Measurements from ENCODE around the gene CARD14.
"Not testable (repeated sequence)": the region's sequence is repeated elsewhere in the genome, so short reads cannot be mapped to it uniquely, and the experiment has no call there.

CARD14 gene

GRCh38 chr17:80151333-80151732 is 18.5 kb upstream of the CARD14 start:
- DNase-seq: no peak

DNA sequence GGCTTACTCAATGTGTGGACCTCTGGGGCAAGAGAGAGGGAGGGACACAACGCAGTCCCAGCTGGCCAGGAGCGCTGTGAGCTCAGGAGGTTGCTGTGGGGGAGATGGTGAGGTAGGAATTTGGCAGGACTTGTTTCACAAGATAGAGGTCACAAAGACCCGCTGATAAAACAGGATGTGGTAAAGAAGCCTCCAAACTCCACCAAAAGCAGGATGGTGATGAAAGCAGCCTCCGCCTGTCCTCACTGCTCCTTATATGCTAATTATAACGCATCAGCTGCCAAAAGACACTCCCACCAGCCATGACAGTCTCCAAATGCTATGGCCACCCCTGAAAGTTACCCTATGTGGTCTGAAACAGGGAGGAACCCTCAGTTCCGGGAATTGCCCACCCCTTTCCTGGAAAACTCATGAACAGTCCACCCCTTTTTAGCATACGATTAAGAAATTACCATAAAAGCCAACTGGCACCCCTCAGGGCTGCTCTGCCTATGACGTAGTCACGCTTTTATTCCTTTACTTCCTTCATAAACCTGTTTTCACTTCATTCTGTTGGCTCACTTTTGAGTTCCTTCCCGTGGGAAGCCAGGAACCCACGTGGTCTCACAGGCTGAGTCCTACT is 17.6 kb upstream of the CARD14 start:
- peak; percentile 27 for DNase-seq

DNA sequence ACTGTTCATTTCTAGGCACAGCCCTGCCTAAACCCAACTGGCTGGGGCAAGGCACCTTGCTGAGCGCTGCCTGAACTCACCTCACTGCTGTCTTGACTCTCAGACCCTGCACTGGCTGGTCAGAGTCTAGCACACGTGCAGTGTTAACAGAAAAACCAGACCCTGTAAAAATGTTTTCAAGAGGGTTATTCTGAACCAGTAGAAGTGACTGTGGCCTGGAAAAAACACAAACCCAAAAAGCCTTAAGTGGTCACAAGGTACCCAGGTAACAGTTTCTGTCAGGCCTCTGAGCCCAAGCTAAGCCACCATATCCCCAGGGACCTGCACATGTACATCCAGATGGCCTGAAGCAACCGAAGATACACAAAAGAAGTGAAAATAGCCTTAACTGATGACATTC is 16.8 kb upstream of the CARD14 start:
- DNase-seq: no peak

- DNase-seq: no peak
Observed at GRCh38 chr17:80154166-80154565, 15.7 kb upstream of the CARD14 start.

DNA sequence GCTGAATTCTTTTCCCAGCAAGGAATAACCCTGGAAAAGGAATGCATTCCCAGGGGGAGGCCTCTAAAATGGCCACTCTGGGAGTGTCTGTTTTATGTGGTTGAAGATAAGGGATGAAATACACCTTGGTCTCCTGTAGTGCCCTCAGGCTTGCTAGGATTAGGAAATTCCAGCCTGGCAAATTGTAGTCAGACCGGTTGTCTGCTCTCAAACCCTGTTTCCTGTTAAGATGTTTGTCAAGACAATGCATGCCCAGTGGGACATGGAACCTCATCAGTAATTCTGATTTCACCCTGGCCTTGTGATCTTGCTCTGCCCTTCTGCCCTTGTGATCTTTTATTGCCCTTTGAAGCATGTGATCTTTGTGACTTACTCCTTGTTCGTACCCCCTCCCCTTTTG is 14.2 kb upstream of the CARD14 start:
- not testable (repeated sequence) for DNase-seq

DNA sequence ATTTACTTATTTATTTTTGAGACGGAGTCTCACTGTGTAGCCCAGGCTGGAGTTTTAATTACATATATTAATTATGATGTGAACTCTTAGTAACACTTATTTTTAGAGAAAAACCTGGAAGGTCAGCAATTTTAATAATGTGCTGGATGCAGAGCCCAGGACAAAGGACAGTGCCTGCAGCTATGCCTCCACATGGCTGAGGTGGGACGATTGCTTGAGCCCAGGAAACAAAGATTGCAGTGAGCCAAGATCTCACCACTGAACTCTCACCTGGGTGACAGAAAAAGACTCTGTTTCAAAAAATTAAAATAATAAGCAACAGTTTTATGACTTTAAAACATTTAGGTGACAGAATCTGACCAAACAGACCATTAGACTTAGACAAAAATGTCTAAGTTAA is 11.0 kb upstream of the CARD14 start:
- DNase-seq: no peak

- no peak for DNase-seq
Observed at GRCh38 chr17:80160536-80160935, 9.3 kb upstream of the CARD14 start.

- DNase-seq: no peak
Observed at GRCh38 chr17:80163336-80163735, 6.5 kb upstream of the CARD14 start.

DNA sequence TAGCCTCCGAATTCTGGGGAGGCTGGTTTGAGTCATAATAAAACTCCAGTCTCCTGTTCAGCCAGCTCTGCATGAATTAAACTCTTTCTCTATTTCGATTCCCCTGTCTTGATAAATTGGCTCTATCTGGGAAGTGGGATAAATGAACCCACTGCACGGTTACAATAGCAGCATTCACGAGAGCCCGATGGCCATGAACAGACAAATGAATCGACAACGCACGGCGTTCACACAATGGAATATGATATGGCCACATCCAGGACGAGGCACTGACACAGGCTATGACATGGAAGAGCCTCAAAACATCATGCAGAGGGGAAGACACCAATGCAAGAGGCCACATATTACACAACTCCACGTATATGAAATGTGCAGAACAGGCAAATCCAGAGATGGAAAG is 5.6 kb upstream of the CARD14 start:
- no peak for DNase-seq

DNA sequence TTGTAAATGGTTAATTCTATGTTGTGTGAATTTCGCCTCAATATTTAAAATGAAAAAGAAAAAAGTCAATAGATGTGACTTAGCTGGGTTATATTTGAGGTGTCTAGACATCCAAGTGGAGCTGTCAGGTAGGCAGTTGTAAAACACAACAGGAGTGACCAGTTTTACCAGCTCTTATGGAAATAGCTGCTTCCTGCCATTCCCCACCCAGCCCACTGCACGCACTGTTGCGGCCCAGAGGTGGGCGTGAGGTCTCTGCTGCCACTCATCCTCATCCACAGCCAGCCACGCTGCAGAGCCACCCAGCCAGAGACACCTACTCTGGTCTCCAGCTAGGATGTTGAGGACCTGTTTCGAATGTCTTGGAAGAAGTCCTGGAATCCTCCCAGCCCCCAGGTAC is 3.4 kb upstream of the CARD14 start:
- no peak for DNase-seq

- DNase-seq: no peak
Observed at GRCh38 chr17:80168371-80168770, 1.5 kb upstream of the CARD14 start.

DNA sequence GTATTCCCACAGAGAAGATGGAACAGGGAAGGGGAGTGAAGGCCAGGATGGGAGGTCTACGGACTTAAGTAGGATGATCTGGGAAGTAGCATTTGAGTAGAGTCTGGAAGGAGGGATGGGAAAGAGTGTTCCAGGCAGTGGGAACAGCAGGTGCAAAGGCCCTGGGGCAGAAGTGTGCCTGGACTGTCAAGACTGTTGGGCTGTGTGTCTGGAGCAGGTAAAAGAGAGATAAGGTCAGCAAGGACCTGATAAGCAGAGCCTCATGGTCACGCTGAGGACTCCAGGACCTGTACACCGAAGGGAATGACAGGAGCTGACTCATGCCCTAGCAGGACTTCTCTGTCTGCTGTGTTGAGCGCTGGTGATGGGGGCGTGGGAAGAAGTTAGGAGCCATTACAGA is 723 bp upstream of the CARD14 start:
- no peak for DNase-seq

DNA sequence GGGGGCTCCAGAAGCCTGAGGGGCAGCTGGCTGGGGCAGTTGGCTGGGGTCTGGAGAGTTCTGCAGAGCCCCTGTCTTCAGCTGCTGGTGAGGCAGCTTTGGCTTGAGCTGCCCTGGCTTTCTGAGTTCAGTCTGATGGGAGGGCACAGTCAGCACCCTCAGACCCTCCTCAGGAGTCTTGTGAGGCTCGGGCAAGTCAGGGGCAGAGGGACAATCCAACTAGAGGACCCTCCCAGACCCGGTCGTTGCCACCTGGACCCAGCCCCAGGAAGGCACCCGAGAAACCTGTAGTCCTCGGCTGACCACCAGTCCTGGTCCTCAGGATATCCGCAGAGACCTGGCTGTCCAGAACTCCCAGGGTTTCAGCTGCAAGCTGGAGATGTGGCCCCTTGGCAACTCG is 1.9 kb downstream of the CARD14 start:
- DNase-seq: no peak

DNA sequence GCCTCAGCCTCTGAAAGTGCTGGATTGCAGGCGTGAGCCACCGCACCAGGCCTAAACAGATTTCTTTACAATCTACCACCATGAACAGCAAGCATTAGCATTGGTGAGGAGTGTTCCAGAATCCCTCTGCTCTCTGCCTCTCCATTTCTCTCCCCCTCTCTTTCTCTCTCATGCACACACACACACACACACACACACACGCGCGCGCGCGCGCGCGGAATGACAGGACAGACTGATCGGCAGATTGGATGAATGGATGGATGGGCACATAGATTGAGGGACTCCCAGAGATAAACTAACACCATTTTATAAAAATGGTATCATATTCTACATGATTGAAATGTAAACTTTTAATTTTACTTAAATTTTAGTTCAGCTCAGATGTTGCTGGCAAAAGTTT is 3.3 kb downstream of the CARD14 start:
- no peak for DNase-seq

GRCh38 chr17:80173916-80174315 is 4.1 kb downstream of the CARD14 start:
- no peak for DNase-seq

DNA sequence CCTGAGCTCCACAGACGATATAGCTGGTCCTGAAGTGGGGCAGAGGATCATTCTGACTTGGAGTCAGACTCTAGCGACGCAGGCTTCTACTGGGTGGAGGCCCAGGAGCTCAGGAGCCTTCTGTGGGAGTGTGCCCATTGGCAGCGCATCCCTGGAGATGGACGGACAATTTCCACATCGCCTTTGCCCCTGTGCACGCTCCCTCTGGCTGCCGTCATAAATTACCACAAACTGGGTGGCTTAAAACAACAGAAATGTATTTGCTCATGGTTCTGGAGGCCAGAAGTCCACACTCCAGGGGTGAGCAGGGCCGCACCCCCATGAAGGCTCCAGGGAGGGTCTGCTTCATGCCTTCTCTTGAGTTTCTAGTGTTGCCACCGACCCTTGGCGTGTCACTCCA is 6.9 kb downstream of the CARD14 start:
- no peak for DNase-seq

- DNase-seq: no peak
Observed at GRCh38 chr17:80177986-80178595, 8.3 kb downstream of the CARD14 start.

DNA sequence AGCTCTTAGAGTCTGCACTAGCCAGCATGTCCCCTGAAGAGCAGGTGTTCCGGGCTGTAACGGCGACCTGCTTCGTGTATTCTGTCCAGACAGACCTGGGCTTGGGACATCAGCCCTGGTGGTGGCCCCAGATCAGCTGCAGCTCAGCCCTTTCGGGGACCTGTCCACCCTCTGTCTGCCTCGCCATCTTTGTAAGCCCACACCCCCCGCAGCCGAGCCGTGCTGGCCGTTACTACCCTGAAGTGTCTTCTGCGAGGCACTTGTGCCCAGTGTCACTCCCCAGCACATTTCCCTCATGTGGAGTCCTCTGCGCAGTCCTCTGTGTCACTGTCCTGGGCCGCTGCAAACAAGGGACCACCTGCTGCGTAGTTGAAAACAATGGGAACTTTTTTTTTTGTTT is 10.4 kb downstream of the CARD14 start:
- DNase-seq: no peak

DNA sequence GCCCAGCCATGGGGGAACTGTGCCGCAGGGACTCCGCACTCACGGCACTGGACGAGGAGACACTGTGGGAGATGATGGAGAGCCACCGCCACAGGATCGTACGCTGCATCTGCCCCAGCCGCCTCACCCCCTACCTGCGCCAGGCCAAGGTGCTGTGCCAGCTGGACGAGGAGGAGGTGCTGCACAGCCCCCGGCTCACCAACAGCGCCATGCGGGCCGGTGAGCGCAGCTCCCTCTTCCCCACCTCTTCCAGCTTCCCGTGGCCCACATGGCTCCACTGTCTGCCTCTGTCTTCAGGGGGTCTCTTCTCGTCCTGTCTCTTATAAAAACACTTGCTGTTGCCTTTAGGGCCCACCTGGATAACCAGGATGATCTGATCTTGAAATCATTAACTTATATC is 11.6 kb downstream of the CARD14 start:
- DNase-seq: no peak

GRCh38 chr17:80182118-80182844 is 12.5 kb downstream of the CARD14 start:
- no peak for DNase-seq

DNA sequence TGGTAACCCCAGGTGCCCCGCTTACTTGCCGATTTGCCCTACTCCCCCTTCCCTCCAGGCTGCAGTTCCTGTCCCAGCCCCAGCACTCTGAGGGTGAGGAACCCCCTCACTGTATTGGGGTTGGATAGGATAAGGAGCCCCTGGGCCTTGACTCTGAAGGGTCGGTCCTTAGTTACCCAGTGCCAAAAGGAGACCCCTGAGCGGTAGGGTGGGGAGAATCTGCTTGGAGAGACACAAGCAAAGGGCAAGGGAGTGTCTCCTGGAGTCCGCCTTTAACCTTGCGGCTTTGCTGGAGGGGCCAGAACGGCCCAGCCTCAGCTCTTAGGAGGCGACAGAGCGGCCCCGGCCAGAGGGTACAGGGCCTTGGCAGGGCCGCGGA is 13.0 kb downstream of the CARD14 start:
- DNase-seq: no peak

DNA sequence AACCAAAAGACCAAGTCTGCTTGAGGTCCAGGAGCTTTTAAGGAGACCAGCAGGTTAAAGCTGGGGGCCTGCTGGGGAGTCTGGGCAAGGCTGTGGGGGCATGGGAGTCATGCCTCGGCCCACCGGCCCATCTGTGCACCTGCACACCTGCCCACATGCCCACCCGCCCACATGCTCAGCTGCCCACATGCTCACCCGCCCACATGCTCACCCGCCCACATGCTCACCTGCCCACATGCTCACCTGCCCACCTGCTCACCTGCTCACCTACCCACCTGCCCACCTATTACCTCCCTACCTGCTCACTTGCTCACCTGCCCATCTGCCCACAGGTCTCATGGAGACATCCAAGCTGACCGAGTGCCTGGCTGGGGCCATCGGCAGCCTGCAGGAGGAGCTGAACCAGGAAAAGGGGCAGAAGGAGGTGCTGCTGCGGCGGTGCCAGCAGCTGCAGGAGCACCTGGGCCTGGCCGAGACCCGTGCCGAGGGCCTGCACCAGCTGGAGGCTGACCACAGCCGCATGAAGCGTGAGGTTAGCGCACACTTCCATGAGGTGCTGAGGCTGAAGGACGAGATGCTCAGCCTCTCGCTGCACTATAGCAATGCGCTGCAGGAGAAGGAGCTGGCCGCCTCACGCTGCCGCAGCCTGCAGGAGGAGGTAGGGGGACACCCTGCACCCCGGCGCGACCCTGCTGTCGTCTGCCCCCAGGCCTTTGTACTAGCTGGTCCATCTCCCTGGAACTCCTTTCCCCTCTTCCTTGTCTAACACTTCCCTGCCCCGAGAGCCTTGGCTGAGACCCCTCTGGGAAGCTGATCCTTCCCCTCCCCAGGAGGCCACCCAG is 14.0 kb downstream of the CARD14 start:
- DNase-seq: no peak

DNA sequence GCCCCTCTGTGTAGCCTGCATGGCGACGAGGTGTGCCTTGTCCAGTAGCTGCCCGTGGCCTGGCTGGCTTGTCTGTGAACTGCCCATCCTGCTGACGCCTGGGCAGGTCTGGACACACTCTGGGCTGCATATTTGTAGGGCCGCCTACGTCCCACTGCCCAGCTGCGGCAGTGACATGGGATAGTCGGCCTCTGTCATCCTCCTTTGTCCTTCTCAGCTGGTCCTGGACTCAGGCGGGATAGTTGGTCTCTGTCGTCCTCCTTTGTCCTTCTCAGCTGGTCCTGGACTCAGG is 14.5 kb downstream of the CARD14 start:
- no peak for DNase-seq

- no peak for DNase-seq
Observed at GRCh38 chr17:80185968-80186367, 16.1 kb downstream of the CARD14 start.
